Endothelial cell of umbilical vein (primary cell): ENCODE results near the gene AGXT.

Source experiments
- EZH2 ChIP-seq: IDR thresholded peaks from 2 replicates; pipeline ENCODE4 v1.6.1; 2012; ENCODE audit warnings: borderline replicate concordance, low read depth, mild to moderate bottlenecking, moderate library complexity, low read length, inconsistent platforms; ENCODE audit not compliant: severe bottlenecking
- JUN ChIP-seq: IDR thresholded peaks from 2 replicates; pipeline ENCODE4 v1.6.1; 2011; ENCODE audit warnings: borderline replicate concordance, low read depth; ENCODE audit not compliant: insufficient read length, insufficient read depth
- MYC ChIP-seq: IDR thresholded peaks from one replicate; pipeline ENCODE4 v1.6.1; 2011; ENCODE audit warnings: mild to moderate bottlenecking, low read depth, low read length
- POLR2A ChIP-seq: IDR thresholded peaks from 2 replicates; pipeline ENCODE4 v1.6.1; 2012; ENCODE audit warnings: low read depth, mild to moderate bottlenecking, control low read depth, low read length
- TF ChIP-seq, protein P1 (sequence below), 2 donors: IDR thresholded peaks; 1 replicate in 1 of 2; 2 replicates in 1 of 2; pipeline ENCODE4 v1.5.1; 2011; ENCODE audit warnings: low read length in 2 of 2, mild to moderate bottlenecking in 2 of 2, moderate library complexity in 2 of 2, control low read depth in 1 of 2, inconsistent platforms in 1 of 2, low read depth in 1 of 2; ENCODE audit not compliant: insufficient read depth in 1 of 2; ENCODE audit errors: extremely low read depth in 1 of 2

GRCh38 chr2:240864475-240864874, 4.1 kb upstream of the AGXT start:
- TF ChIP-seq MYC (no peak), POLR2A (no peak), JUN (no peak), EZH2 (no peak)
- TF ChIP-seq, protein P1, sequence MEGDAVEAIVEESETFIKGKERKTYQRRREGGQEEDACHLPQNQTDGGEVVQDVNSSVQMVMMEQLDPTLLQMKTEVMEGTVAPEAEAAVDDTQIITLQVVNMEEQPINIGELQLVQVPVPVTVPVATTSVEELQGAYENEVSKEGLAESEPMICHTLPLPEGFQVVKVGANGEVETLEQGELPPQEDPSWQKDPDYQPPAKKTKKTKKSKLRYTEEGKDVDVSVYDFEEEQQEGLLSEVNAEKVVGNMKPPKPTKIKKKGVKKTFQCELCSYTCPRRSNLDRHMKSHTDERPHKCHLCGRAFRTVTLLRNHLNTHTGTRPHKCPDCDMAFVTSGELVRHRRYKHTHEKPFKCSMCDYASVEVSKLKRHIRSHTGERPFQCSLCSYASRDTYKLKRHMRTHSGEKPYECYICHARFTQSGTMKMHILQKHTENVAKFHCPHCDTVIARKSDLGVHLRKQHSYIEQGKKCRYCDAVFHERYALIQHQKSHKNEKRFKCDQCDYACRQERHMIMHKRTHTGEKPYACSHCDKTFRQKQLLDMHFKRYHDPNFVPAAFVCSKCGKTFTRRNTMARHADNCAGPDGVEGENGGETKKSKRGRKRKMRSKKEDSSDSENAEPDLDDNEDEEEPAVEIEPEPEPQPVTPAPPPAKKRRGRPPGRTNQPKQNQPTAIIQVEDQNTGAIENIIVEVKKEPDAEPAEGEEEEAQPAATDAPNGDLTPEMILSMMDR (IDR thresholded peaks at IDR 0.05; ENCODE audit: extremely low read depth in 1 of 2, insufficient read depth in 1 of 2, low read depth in 1 of 2, low read length in 2 of 2) = no peak
